Right kidney (tissue), 1 donor: ENCODE measurements around the gene NAIF1.
"Not testable (repeated sequence)": the region's sequence is repeated elsewhere in the genome, so short reads cannot be mapped to it uniquely, and the experiment has no call there.

Source experiments
- DNase-seq: peaks from one replicate; pipeline ENCODE4 v3.0.0-alpha.2; 2016

Gene NAIF1

GRCh38 chr9:128026773-128027541, 40.2 kb downstream of the NAIF1 start:
- no peak for DNase-seq

GRCh38 chr9:128026255-128026772, 40.8 kb downstream of the NAIF1 start:
- DNase-seq, result no peak

GRCh38 chr9:128025736-128026135, 41.4 kb downstream of the NAIF1 start:
- no peak for DNase-seq

GRCh38 chr9:128024761-128025308, 42.3 kb downstream of the NAIF1 start:
- no peak for DNase-seq

GRCh38 chr9:128023671-128024070, 43.4 kb downstream of the NAIF1 start:
- DNase-seq, result not testable (repeated sequence)

- no peak for DNase-seq
Measured at GRCh38 chr9:128022886-128023285, 44.2 kb downstream of the NAIF1 start.

DNA sequence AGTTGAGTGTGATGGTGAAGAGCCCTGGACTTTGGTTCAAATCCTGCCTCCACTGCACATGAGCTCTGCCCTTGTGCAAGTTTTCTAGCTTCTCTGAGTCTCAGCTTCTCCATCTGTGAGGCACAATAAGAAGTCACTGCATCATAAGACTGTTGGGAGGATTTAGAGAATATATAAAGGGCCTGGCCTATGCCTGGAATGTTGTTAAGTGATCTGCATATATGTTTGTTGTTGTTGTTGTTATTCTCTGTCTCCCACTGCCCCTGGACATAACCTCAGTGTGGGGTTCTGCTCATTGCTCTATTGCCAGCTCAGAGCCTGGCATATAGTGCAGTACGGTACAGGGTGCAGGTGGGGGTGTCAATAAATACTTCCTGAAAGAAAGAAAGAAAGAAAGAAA, 46.0 kb downstream of the NAIF1 start:
- no peak for DNase-seq

GRCh38 chr9:128020692-128021091, 46.4 kb downstream of the NAIF1 start:
- DNase-seq, result no peak

DNA sequence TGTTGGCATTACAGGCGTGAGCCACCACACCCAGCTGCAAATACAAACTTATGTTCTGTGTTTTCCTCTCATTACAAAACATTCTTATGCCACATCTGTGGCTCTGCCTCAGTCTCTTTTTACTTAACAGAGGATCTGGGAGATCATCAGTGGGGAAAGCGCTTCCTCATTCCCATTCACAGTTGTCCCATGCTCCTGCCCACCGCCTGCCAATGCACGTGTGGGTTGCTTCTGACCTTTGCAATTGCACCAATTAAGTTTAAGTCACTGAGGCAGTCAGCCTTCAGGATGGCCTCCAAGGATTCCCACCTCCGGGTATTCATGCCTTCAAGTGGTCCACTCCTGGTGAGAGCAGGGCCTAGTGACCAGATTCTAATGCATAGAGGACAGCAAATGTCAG, 51.4 kb downstream of the NAIF1 start:
- DNase-seq, result no peak
